Occipital lobe (tissue), 3 donors: ENCODE data around the gene RIMBP3C. TPM values are rescaled to one million over a fixed set of nuclear protein-coding genes. Genes with fewer than 3 reads are reported as not detected.
"Not testable (repeated sequence)": the region's sequence is repeated elsewhere in the genome, so short reads cannot be mapped to it uniquely, and the experiment has no call there.

Experiments
- DNase-seq: peaks from one replicate; lab custom pipeline; 2025; lab: John Stamatoyannopoulos, UW
- small RNA-seq: library from RNA; depleted of rRNA; stranded (forward); fragments of <200 nt; gene quantifications from one replicate; pipeline ENCODE3, GENCODE V24; 2014
- total RNA-seq: library from RNA; depleted of rRNA; stranded (reverse); fragments of >200 nt; gene quantifications from one replicate; pipeline ENCODE4 v1.2.3, GENCODE V29; 2014

The RIMBP3C gene
- total RNA-seq, 1 donor from 2014 or later, result 1.6 TPM

DNA sequence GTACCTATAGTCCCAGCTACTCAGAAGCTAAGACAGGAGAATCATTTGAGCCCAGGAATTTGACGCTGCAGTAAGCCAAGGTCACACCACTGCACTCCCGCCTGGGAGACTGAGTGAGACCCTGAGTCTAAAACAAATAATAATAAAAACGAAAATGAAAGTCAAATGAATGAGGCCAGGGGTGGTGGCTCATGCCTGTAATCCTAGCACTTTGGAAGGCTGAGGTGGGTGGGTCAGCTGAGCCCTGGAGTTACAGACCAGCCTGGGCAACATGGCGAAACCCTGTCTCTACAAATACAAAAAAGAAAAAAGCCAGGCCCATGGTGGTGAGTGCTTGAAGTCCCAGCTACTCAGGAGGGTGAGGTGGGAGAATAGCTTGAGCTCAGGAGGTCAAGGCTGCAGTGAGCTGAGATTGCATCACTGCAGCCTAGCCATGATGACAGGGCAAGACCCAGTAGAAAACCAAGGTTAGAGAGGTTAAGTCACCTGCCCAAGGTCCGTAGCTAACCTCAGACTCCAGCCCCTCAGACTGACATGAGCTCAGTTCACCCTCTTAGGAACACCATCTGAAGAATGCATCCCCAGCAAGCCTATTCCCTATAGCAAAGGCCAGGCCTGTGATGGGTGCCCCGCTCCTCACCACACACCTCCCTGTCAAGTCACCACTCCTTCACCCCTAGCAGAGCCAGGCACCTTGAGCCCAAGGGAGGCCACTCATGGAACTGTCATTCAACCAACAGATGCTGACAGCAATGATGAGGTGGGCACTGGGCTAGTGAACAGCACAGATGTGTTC is 24.4 kb downstream of the RIMBP3C start:
- DNase-seq, result not testable (repeated sequence)

DNA sequence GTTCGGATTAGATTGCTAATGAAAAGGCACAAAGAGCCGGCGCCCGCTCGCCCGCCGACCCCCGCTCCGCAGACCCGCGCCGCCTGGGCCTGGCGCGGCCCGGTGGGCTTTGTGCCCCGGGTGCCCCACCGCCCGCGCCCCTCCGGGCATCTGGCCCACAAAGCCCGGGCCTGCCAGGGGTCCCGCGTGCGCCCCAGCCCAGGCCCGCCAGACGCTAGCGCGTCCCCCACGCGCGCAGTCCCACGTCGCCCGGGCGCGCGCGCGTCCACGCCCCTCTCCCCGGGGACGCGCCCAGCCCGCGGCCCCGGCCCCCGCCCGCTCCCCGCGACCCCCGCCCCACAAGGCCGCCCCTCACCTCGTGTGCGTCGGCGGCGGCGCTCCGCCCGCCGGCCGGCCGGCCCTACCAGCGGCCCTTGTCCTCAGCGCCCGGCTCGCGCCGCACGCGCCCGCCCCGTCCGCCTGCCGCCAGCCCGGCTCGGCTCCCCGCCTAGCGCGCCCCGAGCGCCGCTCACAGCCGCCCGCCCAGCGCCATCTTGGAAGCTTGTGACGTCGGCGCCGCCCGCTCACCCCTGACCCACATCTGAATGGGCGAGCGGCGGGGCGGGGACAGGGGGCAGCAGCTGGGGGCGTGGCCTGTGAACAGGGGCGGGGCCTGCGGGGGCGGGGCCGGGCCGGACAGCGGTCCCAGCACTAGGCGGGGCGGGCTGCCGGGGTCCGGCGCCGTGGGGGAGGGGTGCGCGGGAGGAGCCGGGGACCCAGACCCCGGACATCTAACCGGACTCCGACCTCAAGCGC is 34.1 kb downstream of the RIMBP3C start:
- not testable (repeated sequence) for DNase-seq

DNA sequence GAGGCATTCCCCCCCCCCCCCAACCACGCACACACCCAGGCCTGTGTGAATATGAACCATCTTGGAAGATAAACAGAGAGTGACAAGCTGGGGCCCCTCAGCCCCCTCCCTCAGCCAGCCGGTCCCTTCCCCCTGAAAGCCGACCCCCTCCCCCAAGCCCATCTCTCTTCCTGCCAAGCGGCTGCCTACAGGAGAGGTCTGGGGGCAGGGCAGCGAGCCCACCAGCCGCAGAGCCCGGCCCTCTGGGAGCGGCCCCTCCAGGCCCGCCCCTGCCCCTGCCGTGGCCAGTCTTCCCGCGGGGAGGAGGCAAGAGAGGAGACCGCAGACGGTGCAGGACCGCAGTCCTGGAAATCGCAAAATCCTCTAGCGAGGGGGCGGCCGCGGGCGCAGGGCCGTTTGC is 34.7 kb downstream of the RIMBP3C start:
- DNase-seq, result not testable (repeated sequence)

DNA sequence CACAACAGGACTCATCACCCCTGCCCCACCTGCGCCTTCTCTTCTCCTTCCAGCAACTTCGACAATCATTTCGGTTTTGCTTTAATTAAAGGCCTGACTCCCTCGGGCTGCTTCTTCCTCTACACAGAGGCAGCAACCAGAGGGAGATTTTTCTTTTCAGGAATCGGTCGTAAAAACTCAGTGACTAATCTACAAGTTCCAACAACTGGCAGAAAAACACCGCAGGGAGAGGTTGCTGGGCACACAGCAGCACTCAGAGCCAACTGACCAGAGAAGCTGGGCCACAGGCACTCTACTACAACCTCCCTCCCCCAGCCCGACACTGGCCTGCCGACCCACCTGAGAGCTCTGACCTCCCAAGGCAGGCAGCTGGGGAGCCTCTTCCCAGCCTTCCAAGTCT is 36.0 kb downstream of the RIMBP3C start:
- not testable (repeated sequence) for DNase-seq

DNA sequence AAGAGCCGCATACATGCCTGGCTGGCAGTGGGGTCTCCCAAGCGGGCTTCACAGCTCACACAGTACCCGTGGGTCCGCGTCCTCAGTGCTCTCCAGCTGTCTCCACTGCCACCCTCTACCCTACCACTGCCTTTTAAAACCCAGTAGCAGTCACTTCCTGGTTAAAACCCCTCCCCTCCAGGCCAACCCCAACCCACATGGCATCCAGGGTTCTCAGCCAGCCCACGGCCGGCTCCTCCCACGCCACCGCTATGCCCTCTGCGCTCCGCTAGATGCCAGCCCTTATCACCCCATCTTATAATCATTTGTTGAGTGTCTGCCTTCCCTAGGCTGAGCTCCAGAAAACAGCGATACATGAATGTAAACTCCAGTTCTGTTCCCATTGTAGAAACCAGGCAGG is 37.1 kb downstream of the RIMBP3C start:
- DNase-seq, result not testable (repeated sequence)

DNA sequence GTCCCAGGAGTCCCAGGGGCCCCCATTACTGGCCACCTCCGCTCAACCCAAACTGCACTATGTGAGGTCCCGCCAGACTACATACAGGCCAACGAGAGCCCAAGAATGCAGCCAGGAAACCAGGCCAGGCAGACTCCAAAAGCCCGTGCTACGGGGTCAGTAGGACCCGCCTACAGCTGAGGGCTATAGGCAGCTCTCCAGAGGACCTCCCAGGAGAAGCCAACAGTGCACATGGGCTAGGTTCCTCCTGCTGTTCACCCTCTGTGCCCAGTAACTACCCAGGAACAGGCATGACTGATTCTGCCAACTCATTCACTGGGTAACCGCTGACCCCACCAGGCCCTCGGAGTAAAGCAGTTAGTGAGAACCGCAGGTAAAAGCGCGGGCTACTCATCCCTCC is 39.2 kb downstream of the RIMBP3C start:
- DNase-seq, result not testable (repeated sequence)

DNA sequence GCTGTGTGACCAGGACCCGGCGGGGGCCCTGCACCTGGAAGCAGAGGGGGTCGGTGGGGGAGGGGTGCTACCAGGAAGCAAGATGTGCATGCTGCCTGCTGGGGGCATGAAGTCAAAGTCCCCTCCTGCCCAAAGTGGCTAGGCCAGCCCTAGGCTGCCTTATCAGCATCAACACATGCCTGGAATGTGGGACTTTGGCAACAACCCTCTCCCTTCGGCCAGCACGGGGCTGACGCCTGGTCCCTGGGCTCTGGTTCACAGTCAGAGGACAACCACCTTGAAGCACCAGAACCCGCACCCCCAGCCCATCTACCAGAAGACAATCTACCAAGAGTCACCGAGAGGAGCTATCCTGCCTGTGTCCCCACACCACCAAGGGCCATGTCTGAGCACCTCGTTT is 40.9 kb downstream of the RIMBP3C start:
- DNase-seq, result not testable (repeated sequence)

DNA sequence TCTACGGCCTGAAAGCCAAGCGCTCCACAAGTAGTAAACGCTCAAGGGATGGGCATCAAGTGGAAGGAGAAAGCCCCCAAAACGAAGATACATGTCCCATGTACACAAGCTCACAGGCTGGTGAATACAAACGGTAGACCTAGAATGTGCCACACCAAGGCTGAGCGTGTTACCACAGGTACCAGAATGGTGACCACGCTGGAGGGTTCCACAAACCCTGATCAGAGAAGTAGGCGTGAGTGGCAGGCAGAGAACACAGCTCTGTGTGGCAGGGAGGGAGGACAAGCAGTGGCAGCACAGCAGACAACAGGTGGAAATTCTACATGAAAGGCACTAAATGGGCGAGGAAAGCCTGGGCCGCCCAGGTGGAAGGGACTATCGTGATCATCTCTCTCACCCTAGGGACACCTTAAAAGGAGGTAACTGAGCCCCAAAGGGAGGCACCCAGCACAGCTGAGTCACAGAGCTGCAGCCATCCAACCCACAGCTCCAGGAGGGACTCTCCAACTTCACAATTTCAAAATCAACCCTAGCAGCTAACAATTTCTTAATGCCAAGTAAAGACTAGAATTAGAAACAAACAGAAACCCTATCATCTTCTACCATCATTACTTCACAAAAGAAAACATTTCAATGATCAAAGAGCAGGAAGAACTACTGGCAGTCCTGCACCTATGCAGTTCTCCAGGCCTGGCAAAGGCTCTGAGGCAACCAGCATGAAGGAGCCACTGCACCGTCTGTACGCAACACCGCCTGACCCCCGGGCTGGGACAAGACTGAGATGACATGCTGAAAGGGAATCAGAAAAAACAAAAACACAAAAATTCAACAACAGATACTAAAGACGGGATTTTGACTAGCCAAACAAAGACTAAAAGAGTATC is 51.4 kb downstream of the RIMBP3C start:
- DNase-seq, result not testable (repeated sequence)

DNA sequence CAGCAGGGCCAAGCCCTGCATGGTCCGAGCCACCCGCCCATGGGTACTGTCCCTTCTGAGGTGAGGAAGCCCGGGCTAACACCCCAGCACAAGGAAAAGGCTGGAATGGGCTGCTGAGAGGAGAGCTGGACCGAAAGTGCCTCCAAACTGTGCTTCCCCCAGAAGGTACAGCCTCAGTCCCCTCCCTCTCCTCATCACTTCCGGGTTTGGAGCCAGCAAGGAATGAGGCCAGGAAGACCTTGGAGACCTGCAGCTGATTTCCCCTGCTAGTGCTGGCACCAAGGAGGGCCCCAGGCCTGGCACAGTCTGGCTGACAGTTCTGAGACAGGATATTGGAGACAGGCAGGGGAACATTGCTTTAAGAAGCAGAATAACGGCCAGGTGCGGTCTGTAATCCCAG is 52.8 kb downstream of the RIMBP3C start:
- DNase-seq, result not testable (repeated sequence)

DNA sequence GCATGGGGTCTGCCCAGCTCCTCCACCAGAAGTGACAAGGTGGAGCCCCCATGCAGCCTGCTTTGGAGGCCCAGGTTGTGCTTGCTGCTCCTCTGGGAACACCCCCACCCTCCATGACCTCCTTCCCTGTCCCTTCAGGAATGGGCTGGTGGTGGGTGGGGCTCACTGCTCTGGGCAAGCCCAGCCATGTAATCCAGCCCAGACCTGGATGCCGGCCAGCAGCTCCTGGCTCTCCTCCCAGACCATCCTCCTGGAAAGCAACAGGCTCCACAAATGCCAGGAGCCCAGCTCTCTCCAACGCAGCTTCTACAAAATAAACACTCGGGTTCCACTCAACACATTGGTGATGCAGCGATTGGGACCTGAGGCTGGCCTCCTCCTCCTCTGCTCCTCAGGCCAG is 53.3 kb downstream of the RIMBP3C start:
- DNase-seq, result not testable (repeated sequence)

Small RNA genes lying within 50 kb of the gene (small RNA-seq; reads per million reads assigned to genes)
- not detected for gene RF00492
- gene RN7SKP221, result not detected

Other genes starting within 250 kb of the RIMBP3C start
- 0.62 TPM for gene RIMBP3B, start 167.7 kb downstream of the RIMBP3C start, total RNA-seq
- 8.9 TPM for gene HIC2, start 134.1 kb downstream of the RIMBP3C start, total RNA-seq
- 4.4 TPM for gene TMEM191C, start 84.1 kb downstream of the RIMBP3C start, total RNA-seq
- 23.6 TPM for gene UBE2L3, start 16.3 kb upstream of the RIMBP3C start, total RNA-seq
- gene YDJC, start 78.6 kb upstream of the RIMBP3C start, total RNA-seq, result 7.0 TPM
- gene CCDC116, start 81.3 kb upstream of the RIMBP3C start, total RNA-seq, result 0.16 TPM
- 4.7 TPM for gene SDF2L1, start 90.8 kb upstream of the RIMBP3C start, total RNA-seq
- 24.3 TPM for gene PPIL2, start 114.6 kb upstream of the RIMBP3C start, total RNA-seq
- 99.2 TPM for gene YPEL1, start 184.3 kb upstream of the RIMBP3C start, total RNA-seq